GM19025 (cell line): ENCODE data around the gene NOX3.
A peak's percentile ranks its signal among the peaks of the same experiment; 100 is the strongest.

Experiments used
- ATAC-seq: cut with Tn5 transposase; IDR thresholded peaks from one replicate; pipeline ENCODE4 v1.9.1; 2021; ENCODE audit warnings: mild to moderate bottlenecking, low read depth, moderate library complexity; ENCODE audit not compliant: unreplicated experiment

The NOX3 gene

GRCh38 chr6:155436981-155437749 lies 18.5 kb downstream of the NOX3 start:
- no peak for ATAC-seq

GRCh38 chr6:155434829-155435423 lies 20.7 kb downstream of the NOX3 start:
- no peak for ATAC-seq

- no peak for ATAC-seq
These were observed 21.5 kb downstream of the NOX3 start for GRCh38 chr6:155434096-155434495.

GRCh38 chr6:155432293-155432692 lies 23.3 kb downstream of the NOX3 start:
- ATAC-seq, result no peak

- ATAC-seq, result no peak
These were observed 26.2 kb downstream of the NOX3 start for GRCh38 chr6:155429321-155429893.

GRCh38 chr6:155426408-155426945 lies 29.2 kb downstream of the NOX3 start:
- no peak for ATAC-seq

GRCh38 chr6:155424181-155424580 lies 31.5 kb downstream of the NOX3 start:
- ATAC-seq, result no peak

GRCh38 chr6:155422635-155423034 lies 33.0 kb downstream of the NOX3 start:
- ATAC-seq, result no peak

GRCh38 chr6:155420492-155420891 lies 35.1 kb downstream of the NOX3 start:
- ATAC-seq, result no peak

- no peak for ATAC-seq
These were observed 36.5 kb downstream of the NOX3 start for GRCh38 chr6:155419161-155419560.

GRCh38 chr6:155418017-155418761 lies 37.5 kb downstream of the NOX3 start:
- peak; percentile 47 for ATAC-seq

- ATAC-seq, result no peak
These were observed 38.2 kb downstream of the NOX3 start for GRCh38 chr6:155417454-155417853.

GRCh38 chr6:155415953-155416352 lies 39.7 kb downstream of the NOX3 start:
- ATAC-seq, result no peak

- no peak for ATAC-seq
These were observed 41.6 kb downstream of the NOX3 start for GRCh38 chr6:155414049-155414448.

GRCh38 chr6:155412335-155412734 lies 43.3 kb downstream of the NOX3 start:
- ATAC-seq, result no peak

- ATAC-seq, result no peak
These were observed 44.2 kb downstream of the NOX3 start for GRCh38 chr6:155411154-155412052.

- no peak for ATAC-seq
These were observed 46.2 kb downstream of the NOX3 start for GRCh38 chr6:155409391-155409790.

GRCh38 chr6:155408981-155409380 lies 46.7 kb downstream of the NOX3 start:
- ATAC-seq, result no peak

- ATAC-seq, result no peak
These were observed 47.4 kb downstream of the NOX3 start for GRCh38 chr6:155408231-155408630.

GRCh38 chr6:155406801-155407200 lies 48.8 kb downstream of the NOX3 start:
- no peak for ATAC-seq
